H9 (cell line): Measurements from ENCODE around the gene MEF2A. TPM values are rescaled to one million over a fixed set of nuclear protein-coding genes. Genes with fewer than 3 reads are reported as not detected.

Source experiments
- DNase-seq: peaks from one replicate; pipeline ENCODE4 v3.0.0-alpha.2; 2017
- H2AFZ ChIP-seq: one replicate; pipeline ENCODE4 v1.6.1; 2013; ENCODE audit warnings: mild to moderate bottlenecking, low read length, control low read depth, moderate library complexity
- H2AK5ac ChIP-seq: 2 replicates; pipeline ENCODE4 v1.6.1; 2013; ENCODE audit warnings: low read length, control low read depth, mixed read lengths; ENCODE audit not compliant: insufficient read length
- H2BK120ac ChIP-seq: one replicate; pipeline ENCODE4 v1.6.1; 2013; ENCODE audit warnings: low read depth, mild to moderate bottlenecking, low read length, control low read depth, inconsistent platforms; ENCODE audit not compliant: poor library complexity, severe bottlenecking
- H2BK12ac ChIP-seq: 2 replicates; pipeline ENCODE4 v1.6.1; 2013; ENCODE audit warnings: low read length, control low read depth, mixed read lengths, low read depth; ENCODE audit not compliant: insufficient read length
- H2BK15ac ChIP-seq: 2 replicates; pipeline ENCODE4 v1.6.1; 2013; ENCODE audit warnings: low read depth, low read length, control low read depth
- H2BK20ac ChIP-seq: one replicate; pipeline ENCODE4 v1.6.1; 2013; ENCODE audit warnings: low read depth, mild to moderate bottlenecking, low read length, control low read depth, inconsistent platforms; ENCODE audit not compliant: poor library complexity, severe bottlenecking
- H2BK5ac ChIP-seq: 2 replicates; pipeline ENCODE4 v1.6.1; 2013; ENCODE audit warnings: low read length, control low read depth, mixed read lengths; ENCODE audit not compliant: insufficient read length
- H3K14ac ChIP-seq: 2 replicates; pipeline ENCODE4 v1.6.1; 2013; ENCODE audit warnings: low read length, control low read depth; ENCODE audit not compliant: insufficient read depth
- H3K18ac ChIP-seq: 2 replicates; pipeline ENCODE4 v1.6.1; 2013; ENCODE audit warnings: low read depth, mild to moderate bottlenecking, mixed read lengths, low read length, control low read depth; ENCODE audit not compliant: insufficient read length
- H3K23ac ChIP-seq: 2 replicates; pipeline ENCODE4 v1.6.1; 2013; ENCODE audit warnings: low read length, control low read depth, mixed read lengths, low read depth; ENCODE audit not compliant: insufficient read length
- H3K23me2 ChIP-seq: 2 replicates; pipeline ENCODE4 v1.6.1; 2013; ENCODE audit warnings: low read depth, mild to moderate bottlenecking, mixed read lengths, low read length, control low read depth; ENCODE audit not compliant: insufficient read length, poor library complexity, severe bottlenecking
- H3K27ac ChIP-seq: 2 replicates; pipeline ENCODE4 v1.5.1; 2013; ENCODE audit warnings: low read length, control low read depth, mixed read lengths, low read depth; ENCODE audit not compliant: insufficient read length
- H3K27me3 ChIP-seq: 2 replicates; pipeline ENCODE4 v1.6.1; 2013; ENCODE audit warnings: low read length, control low read depth, inconsistent platforms; ENCODE audit not compliant: insufficient read depth
- H3K4ac ChIP-seq: 2 replicates; pipeline ENCODE4 v1.6.1; 2013; ENCODE audit warnings: low read depth, mild to moderate bottlenecking, control low read depth, inconsistent platforms, low read length, moderate library complexity
- H3K4me1 ChIP-seq: 2 replicates; pipeline ENCODE4 v1.6.1; 2013; ENCODE audit warnings: low read length, control low read depth, inconsistent platforms; ENCODE audit not compliant: insufficient read depth
- H3K4me2 ChIP-seq: 2 replicates; pipeline ENCODE4 v1.6.1; 2013; ENCODE audit warnings: low read length, control low read depth, mixed read lengths; ENCODE audit not compliant: insufficient read length, insufficient read depth
- H3K56ac ChIP-seq: 2 replicates; pipeline ENCODE4 v1.6.1; 2013; ENCODE audit warnings: low read depth, mild to moderate bottlenecking, mixed read lengths, low read length, control low read depth; ENCODE audit not compliant: insufficient read length
- H3K79me1 ChIP-seq: 2 replicates; pipeline ENCODE4 v1.6.1; 2013; ENCODE audit warnings: low read depth, mild to moderate bottlenecking, moderate library complexity, low read length, control low read depth, inconsistent platforms; ENCODE audit not compliant: insufficient read depth, poor library complexity, severe bottlenecking
- H3K79me2 ChIP-seq: 2 replicates; pipeline ENCODE4 v1.6.1; 2013; ENCODE audit warnings: low read length, control low read depth, inconsistent platforms; ENCODE audit not compliant: insufficient read depth
- H3K9ac ChIP-seq: 2 replicates; pipeline ENCODE4 v1.6.1; 2013; ENCODE audit warnings: low read length, control low read depth, mixed read lengths; ENCODE audit not compliant: insufficient read length; ENCODE audit errors: extremely low read depth
- H3K9me3 ChIP-seq: one replicate; pipeline ENCODE4 v1.6.1; 2013; ENCODE audit warnings: low read depth, low read length, inconsistent platforms; ENCODE audit not compliant: control insufficient read depth
- H3T11ph ChIP-seq: one replicate; pipeline ENCODE4 v1.6.1; 2013; ENCODE audit warnings: mild to moderate bottlenecking, low read length, control low read depth, inconsistent platforms
- H4K20me1 ChIP-seq: one replicate; pipeline ENCODE4 v1.6.1; 2013; ENCODE audit not compliant: control insufficient read depth, insufficient read length, insufficient read depth
- H4K5ac ChIP-seq: 2 replicates; pipeline ENCODE4 v1.6.1; 2013; ENCODE audit warnings: low read depth, mild to moderate bottlenecking, mixed read lengths, low read length, control low read depth; ENCODE audit not compliant: insufficient read length
- H4K8ac ChIP-seq: replicated peaks from 2 replicates; pipeline ENCODE4 v1.6.1; 2013; ENCODE audit warnings: low read length, control low read depth, mixed read lengths, low read depth; ENCODE audit not compliant: insufficient read length
- H4K91ac ChIP-seq: 2 replicates; pipeline ENCODE4 v1.6.1; 2013; ENCODE audit warnings: low read depth, mild to moderate bottlenecking, moderate library complexity, mixed read lengths, low read length, control low read depth; ENCODE audit not compliant: insufficient read length
- H3K27ac Mint-ChIP-seq, 3 experiments: 2 replicates in 2 of 3; 3 replicates in 1 of 3; pipeline ENCODE4 v1.8.0; 2020 to 2021; ENCODE audit warnings: mixed read lengths in 3 of 3, mild to moderate bottlenecking in 1 of 3, moderate library complexity in 1 of 3
- H3K27me3 Mint-ChIP-seq: 2 replicates; pipeline ENCODE4 v1.8.0; 2021; ENCODE audit warnings: low read depth, mild to moderate bottlenecking, moderate library complexity, mixed read lengths
- H3K36me3 Mint-ChIP-seq, 3 experiments: 2 replicates in 2 of 3; 3 replicates in 1 of 3; pipeline ENCODE4 v1.8.0; 2020 to 2021; ENCODE audit warnings: low read depth in 3 of 3, mixed read lengths in 3 of 3; ENCODE audit not compliant: insufficient read depth in 1 of 3
- H3K4me1 Mint-ChIP-seq, 2 experiments: 2 replicates each; pipeline ENCODE4 v1.8.0; 2020; ENCODE audit warnings: mixed read lengths in 2 of 2
- H3K4me3 Mint-ChIP-seq, 2 experiments: 2 replicates in 1 of 2; 3 replicates in 1 of 2; pipeline ENCODE4 v1.8.0; 2020 to 2021; ENCODE audit warnings: mild to moderate bottlenecking in 2 of 2, mixed read lengths in 2 of 2, moderate library complexity in 1 of 2
- H3K9me3 Mint-ChIP-seq, 2 experiments: 2 replicates in 1 of 2; 3 replicates in 1 of 2; pipeline ENCODE4 v1.8.0; 2020; ENCODE audit warnings: mild to moderate bottlenecking in 2 of 2, mixed read lengths in 2 of 2, moderate library complexity in 1 of 2
- CTCF ChIP-seq: fragments of 200-600 bp; sonication (generic); conservative IDR thresholded peaks from 3 replicates; pipeline ENCODE4 v1.8.0; 2021; ENCODE audit warnings: antibody characterized with exemption, mild to moderate bottlenecking
- total RNA-seq: library from RNA; stranded (reverse); gene quantifications from 2 replicates; pipeline ENCODE4 v1.2.1, GENCODE V29; 2021

The MEF2A gene
- total RNA-seq, 1 experiment from 2014 or later, result 20.7 TPM

DNA sequence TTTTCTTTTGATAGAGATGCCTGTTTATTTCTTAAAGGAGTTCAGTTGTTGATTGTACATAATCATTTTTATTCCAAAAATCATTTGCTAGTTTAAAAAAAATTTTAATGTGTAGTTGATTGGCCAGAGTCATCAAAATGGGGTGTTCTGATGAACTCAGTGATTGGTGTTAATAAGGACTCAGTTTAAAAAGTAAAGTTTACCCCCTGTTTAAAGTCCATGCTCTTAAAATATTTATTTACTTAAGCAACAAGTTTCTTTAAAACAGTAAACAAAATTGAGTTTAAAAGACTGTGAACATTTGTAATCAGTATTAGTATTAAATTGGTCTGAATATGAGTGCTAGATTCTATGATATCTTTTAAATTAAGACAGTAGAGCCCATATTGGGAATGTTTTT is 56.0 kb downstream of the MEF2A start:
- Mint-ChIP-seq H3K9me3 (peaks cover 25 to 26% of the 10 kb centered on the region in 2 experiments), H3K4me3 (no peak overlapping the region), H3K27ac (no peak overlapping the region), H3K36me3 (peaks cover 21 to 36% (median 30%) of the 10 kb centered on the region in 3 experiments), H3K27me3 (no peaks in the 10 kb centered on the region), H3K4me1 (peaks cover 11 to 21% of the 10 kb centered on the region in 2 experiments)
- Histone ChIP-seq H3K18ac (no peak overlapping the region), H2BK12ac (no peak overlapping the region), H2BK20ac (no peak overlapping the region), H2AFZ (no peak overlapping the region), H3K79me2 (peaks cover 2% of the 10 kb centered on the region; the same call in 1 of the 2 replicates), H3K4ac (no peak overlapping the region), H4K5ac (no peak overlapping the region), H4K20me1 (no peaks in the 10 kb centered on the region), H3K23ac (no peak overlapping the region), H2AK5ac (no peak overlapping the region), H3K27me3 (no peaks in the 10 kb centered on the region), H2BK120ac (no peak overlapping the region), H2BK15ac (no peak overlapping the region), H3K4me1 (0 out of 2 replicates have a peak, but pooled peaks cover 4% of the 10 kb centered on the region), H3K9ac (no peak overlapping the region), H3K56ac (no peak overlapping the region), H3K14ac (no peak overlapping the region), H4K91ac (no peak overlapping the region), H3K9me3 (no peaks in the 10 kb centered on the region), H3K27ac (no peak overlapping the region), H3K4me2 (no peak overlapping the region), H4K8ac (no peak overlapping the region), H2BK5ac (no peak overlapping the region), H3K79me1 (no peaks in the 10 kb centered on the region), H3T11ph (no peak overlapping the region), H3K23me2 (no peaks in the 10 kb centered on the region)
- no peak for DNase-seq
- no peak for TF ChIP-seq CTCF
